Lung (tissue), 12 donors: ENCODE results near the gene TP53I3. TPM values are rescaled to one million over a fixed set of nuclear protein-coding genes. Genes with fewer than 3 reads are reported as not detected.

Source experiments
- ATAC-seq: fragments of 200-7000 bp; cut with Tn5 transposase; one replicate; pipeline ENCODE4 v1.9.1; 2020; ENCODE audit warnings: moderate number of reproducible peaks; ENCODE audit not compliant: insufficient read depth, low FRiP score
- DNase-seq, 3 donors: peaks; one replicate each; pipeline ENCODE4 v3.0.0-alpha.2; 2013 to 2017
- H3K27ac ChIP-seq, 2 donors: one replicate each; pipeline ENCODE4 v1.5.1; 2013; ENCODE audit warnings: mild to moderate bottlenecking in 2 of 2, moderate library complexity in 2 of 2, control low read depth in 1 of 2, inconsistent platforms in 1 of 2, low read depth in 1 of 2, low read length in 1 of 2
- H3K27me3 ChIP-seq, 3 donors: one replicate each; pipeline ENCODE4 v1.5.1; 2013; ENCODE audit warnings: low read length in 2 of 3; ENCODE audit not compliant: control insufficient read depth in 3 of 3, insufficient read depth in 3 of 3
- H3K36me3 ChIP-seq, 4 donors: one replicate each; pipeline ENCODE4 v1.5.1; 2013; ENCODE audit warnings: low read length in 4 of 4, mild to moderate bottlenecking in 1 of 4, moderate library complexity in 1 of 4; ENCODE audit not compliant: control insufficient read depth in 4 of 4, insufficient read depth in 4 of 4
- H3K4me1 ChIP-seq, 5 donors: one replicate each; pipeline ENCODE4 v1.5.1; 2013; ENCODE audit warnings: low read length in 5 of 5, mild to moderate bottlenecking in 2 of 5, moderate library complexity in 1 of 5; ENCODE audit not compliant: control insufficient read depth in 5 of 5, insufficient read depth in 5 of 5
- H3K4me3 ChIP-seq: one replicate; pipeline ENCODE4 v1.5.1; 2013; ENCODE audit warnings: mild to moderate bottlenecking, control low read depth, moderate library complexity
- H3K9ac ChIP-seq, 2 donors: one replicate each; pipeline ENCODE4 v1.5.1; 2013; ENCODE audit warnings: low read length in 2 of 2, control low read depth in 1 of 2; ENCODE audit not compliant: insufficient read depth in 1 of 2
- H3K9me3 ChIP-seq, 4 donors: one replicate each; pipeline ENCODE4 v1.5.1; 2013; ENCODE audit warnings: low read length in 3 of 4, mild to moderate bottlenecking in 1 of 4, moderate library complexity in 1 of 4; ENCODE audit not compliant: control insufficient read depth in 4 of 4, insufficient read depth in 3 of 4
- WGBS, 2 donors: extraction: QIAGEN DNeasy Blood & Tissue Kit; methylation state at CpG; one replicate each; pipeline ENCODE4 v1.1.7; 2013; 5-methylcytosine and 5-hydroxymethylcytosine counted together
- polyA plus RNA-seq, 2 donors: library from polyadenylated mRNA; stranded (reverse); fragments of 200-250 nt; gene quantifications; one replicate each; pipeline ENCODE4 v1.2.1, GENCODE V29; 2013
- total RNA-seq, 2 donors: library from RNA; depleted of rRNA in 1 of 2; stranded (reverse); fragments of >200 nt in 1 of 2; gene quantifications; one replicate each; pipeline ENCODE4 v1.2.1, GENCODE V29; 2014 to 2021
- TF ChIP-seq, protein P1 (sequence below): IDR thresholded peaks from 2 replicates; pipeline ENCODE4 v1.5.1; 2012; ENCODE audit warnings: mild to moderate bottlenecking; ENCODE audit errors: control extremely low read depth, extremely low read depth
- donor health status: control.
- donor health status: control.
- donor health status: Bipolar disorder and iron deficiency.
- donor health status: healthy.
- donor health status: DM: yes; HTN: yes; CAD: no.

Gene TP53I3
- total and polyA plus RNA-seq, 4 donors = 35.7 to 63.8 (median 52.9) TPM

DNA sequence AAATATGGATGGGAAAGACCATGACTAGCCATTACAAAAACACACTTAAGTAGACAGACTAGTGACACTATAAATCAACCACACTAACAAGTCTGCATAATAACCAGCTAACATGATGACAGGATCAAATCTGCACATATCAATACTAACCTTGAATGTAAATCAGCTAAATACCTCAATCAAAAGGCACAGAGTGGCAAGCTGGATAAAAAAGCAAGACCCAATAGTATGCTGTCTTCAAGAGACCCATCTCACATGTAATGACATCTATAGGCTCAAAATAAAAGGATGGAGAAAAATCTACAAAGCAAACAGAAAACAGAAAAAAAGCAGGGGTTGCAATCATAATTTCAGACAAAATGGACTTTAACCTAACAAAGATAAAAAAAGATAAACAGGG, 22.2 kb upstream of the TP53I3 start:
- DNase-seq = no peak
- H3K27ac ChIP-seq = no peak overlapping the region
- H3K9ac ChIP-seq = no peak overlapping the region
- ATAC-seq = no peak
- no peaks in the 10 kb centered on the region for H3K4me1 ChIP-seq
- H3K9me3 ChIP-seq = peaks cover 0 to 3% (median 0%) of the 10 kb centered on the region in 4 donors
- H3K27me3 ChIP-seq = no peaks in the 10 kb centered on the region
- no peak overlapping the region for H3K4me3 ChIP-seq
- H3K36me3 ChIP-seq = peaks cover 0 to 10% (median 0%) of the 10 kb centered on the region in 4 donors
- TF ChIP-seq, protein P1, sequence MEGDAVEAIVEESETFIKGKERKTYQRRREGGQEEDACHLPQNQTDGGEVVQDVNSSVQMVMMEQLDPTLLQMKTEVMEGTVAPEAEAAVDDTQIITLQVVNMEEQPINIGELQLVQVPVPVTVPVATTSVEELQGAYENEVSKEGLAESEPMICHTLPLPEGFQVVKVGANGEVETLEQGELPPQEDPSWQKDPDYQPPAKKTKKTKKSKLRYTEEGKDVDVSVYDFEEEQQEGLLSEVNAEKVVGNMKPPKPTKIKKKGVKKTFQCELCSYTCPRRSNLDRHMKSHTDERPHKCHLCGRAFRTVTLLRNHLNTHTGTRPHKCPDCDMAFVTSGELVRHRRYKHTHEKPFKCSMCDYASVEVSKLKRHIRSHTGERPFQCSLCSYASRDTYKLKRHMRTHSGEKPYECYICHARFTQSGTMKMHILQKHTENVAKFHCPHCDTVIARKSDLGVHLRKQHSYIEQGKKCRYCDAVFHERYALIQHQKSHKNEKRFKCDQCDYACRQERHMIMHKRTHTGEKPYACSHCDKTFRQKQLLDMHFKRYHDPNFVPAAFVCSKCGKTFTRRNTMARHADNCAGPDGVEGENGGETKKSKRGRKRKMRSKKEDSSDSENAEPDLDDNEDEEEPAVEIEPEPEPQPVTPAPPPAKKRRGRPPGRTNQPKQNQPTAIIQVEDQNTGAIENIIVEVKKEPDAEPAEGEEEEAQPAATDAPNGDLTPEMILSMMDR = no peak

DNA sequence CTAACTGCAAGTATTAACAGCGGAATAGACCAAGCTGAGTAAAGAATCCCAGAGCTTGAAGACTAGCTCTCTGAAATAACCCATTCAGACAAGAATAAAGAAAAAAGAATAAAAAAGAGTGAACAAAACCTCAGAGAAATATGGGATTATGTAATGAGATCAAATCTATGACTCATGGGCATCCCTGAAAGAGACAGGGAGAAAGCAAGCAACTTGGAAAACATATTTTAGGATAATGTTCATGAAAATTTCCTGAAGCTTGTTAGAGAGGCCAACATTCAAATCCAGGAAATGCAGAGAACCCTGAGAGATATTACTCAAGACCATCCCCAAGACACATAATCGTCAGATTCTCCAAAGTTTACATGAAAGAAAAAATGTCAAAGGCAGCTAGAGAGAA, 21.2 kb upstream of the TP53I3 start:
- 49 to 50% methylated on average over 2 of the region's 2 CpGs for WGBS, 2 donors
- TF ChIP-seq, protein P1 = no peak
- H3K4me1 ChIP-seq = no peaks in the 10 kb centered on the region
- H3K27me3 ChIP-seq = no peaks in the 10 kb centered on the region
- H3K36me3 ChIP-seq = peaks cover 0 to 10% (median 0%) of the 10 kb centered on the region in 4 donors
- H3K9me3 ChIP-seq = peaks cover 0 to 3% (median 0%) of the 10 kb centered on the region in 4 donors
- H3K9ac ChIP-seq = no peak overlapping the region
- ATAC-seq (no peak), DNase-seq (no peak)
- no peak overlapping the region for H3K27ac ChIP-seq
- H3K4me3 ChIP-seq = no peak overlapping the region

DNA sequence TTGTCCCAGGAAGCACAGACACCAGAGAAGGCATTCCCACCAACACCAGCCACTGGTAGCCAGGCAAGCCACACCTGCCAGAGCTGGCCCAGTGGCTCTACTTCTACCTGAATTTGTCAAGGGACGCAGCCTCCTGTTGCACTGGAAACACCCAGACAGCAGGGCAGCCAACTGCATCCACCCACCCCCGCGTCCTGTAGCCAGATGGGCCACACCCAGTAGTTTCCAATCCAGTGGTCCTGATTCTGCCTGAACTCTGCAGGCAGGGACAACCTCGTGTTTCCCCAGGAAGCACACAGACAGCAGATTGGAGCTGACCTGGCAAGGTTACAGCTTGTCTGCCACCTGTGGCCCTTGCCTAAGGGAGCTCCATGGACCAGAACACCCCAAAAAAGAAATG, 20.3 kb upstream of the TP53I3 start:
- no peak for ATAC-seq

More for the DNA sequence above, 20.3 kb upstream of the TP53I3 start:
- WGBS, 2 donors = 75 to 78% methylated on average over 4 of the region's 4 CpGs
- Histone ChIP-seq H3K9ac (no peak overlapping the region), H3K27ac (no peak overlapping the region), H3K9me3 (peaks cover 0 to 3% (median 0%) of the 10 kb centered on the region in 4 donors), H3K36me3 (peaks cover 0 to 10% (median 0%) of the 10 kb centered on the region in 4 donors), H3K4me3 (no peak overlapping the region), H3K27me3 (no peaks in the 10 kb centered on the region), H3K4me1 (no peaks in the 10 kb centered on the region)
- TF ChIP-seq, protein P1 = no peak
- no peak for DNase-seq
